Measurements from ENCODE around the gene USP24. TPM values are rescaled to one million over a fixed set of nuclear protein-coding genes. Genes with fewer than 3 reads are reported as not detected.

The USP24 gene
- polyA plus RNA-seq, 1 experiment: 8.4 TPM

DNA sequence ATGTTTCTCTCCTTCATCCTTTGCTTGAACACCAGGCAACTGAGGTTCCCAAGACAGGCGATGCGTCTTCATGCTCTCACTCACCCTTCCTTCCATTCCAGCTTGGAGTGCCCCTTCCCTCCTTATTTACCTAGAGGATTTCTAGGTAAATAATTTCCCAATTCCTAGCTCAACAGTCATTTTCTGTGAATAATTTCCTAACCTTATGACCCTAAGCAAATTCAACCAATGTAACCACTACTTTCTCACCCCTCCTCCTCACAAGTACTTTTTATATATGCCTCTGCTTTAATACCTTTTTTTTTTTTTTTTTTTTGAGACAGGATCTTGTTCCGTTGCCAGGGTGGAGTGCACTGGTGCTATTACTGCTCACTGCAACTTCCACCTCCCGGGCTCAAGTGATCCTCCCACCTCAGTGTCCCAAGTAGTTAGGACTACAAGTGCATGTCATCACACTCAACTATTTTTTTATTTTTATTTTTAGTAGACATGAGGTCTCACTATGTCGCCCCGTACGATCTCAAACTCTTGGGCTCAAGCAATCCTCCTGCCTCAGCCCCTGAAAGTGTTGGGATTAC lies 86.7 kb downstream of the USP24 start:
- Histone ChIP-seq H3K36me3 (ENCODE audit: control insufficient read depth, insufficient read depth, low read length) (peaks cover 12% of the 10 kb centered on the region), H3K27me3 (ENCODE audit: control insufficient read depth, insufficient read depth, low read length) (no peaks in the 10 kb centered on the region), H3K4me3 (ENCODE audit: low read depth, low read length) (no peak overlapping the region)
- ChIA-PET CTCF (interaction anchor here (3.0 kb wide), 1 partner anchor 148 kb away, joined by 14 read pairs; no protein-coding TSS in a partner anchor), POLR2A (no interaction called here)
- no peak for DNase-seq (ENCODE audit: low read depth)
- TF ChIP-seq, protein P1, sequence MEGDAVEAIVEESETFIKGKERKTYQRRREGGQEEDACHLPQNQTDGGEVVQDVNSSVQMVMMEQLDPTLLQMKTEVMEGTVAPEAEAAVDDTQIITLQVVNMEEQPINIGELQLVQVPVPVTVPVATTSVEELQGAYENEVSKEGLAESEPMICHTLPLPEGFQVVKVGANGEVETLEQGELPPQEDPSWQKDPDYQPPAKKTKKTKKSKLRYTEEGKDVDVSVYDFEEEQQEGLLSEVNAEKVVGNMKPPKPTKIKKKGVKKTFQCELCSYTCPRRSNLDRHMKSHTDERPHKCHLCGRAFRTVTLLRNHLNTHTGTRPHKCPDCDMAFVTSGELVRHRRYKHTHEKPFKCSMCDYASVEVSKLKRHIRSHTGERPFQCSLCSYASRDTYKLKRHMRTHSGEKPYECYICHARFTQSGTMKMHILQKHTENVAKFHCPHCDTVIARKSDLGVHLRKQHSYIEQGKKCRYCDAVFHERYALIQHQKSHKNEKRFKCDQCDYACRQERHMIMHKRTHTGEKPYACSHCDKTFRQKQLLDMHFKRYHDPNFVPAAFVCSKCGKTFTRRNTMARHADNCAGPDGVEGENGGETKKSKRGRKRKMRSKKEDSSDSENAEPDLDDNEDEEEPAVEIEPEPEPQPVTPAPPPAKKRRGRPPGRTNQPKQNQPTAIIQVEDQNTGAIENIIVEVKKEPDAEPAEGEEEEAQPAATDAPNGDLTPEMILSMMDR (IDR thresholded peaks at IDR 0.05; ENCODE audit: insufficient read depth, low read depth, low read length): no peak

DNA sequence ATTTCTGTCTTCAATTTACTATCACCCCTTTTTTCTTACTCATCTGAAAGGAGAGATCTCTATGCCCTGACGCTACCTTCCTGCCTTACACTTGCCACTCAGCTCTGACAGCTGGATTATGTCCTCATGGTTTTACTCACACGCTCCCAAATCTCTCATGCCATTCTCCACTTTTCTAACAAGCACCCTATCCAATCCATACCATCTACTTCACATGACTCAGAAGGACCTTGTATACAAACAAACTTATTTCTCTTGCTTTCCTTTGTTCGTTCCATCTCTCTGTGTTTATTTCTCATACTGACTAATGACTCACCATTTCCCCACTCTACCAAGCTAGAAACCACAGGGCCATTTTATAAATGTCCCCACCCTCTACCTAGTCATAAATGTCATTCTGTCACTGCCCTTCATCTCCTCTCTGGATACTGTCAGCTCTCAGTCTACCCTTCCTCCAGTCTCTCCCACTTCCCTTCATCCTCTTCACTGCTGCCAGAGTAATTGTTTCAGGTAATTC lies 87.3 kb downstream of the USP24 start:
- POLR2A ChIA-PET: no interaction called here
- Histone ChIP-seq H3K36me3 (ENCODE audit: control insufficient read depth, insufficient read depth, low read length) (peaks cover 13% of the 10 kb centered on the region), H3K27me3 (ENCODE audit: control insufficient read depth, insufficient read depth, low read length) (no peaks in the 10 kb centered on the region), H3K4me3 (ENCODE audit: low read depth, low read length) (no peak overlapping the region)
- TF ChIP-seq, protein P1 (IDR thresholded peaks at IDR 0.05; ENCODE audit: insufficient read depth, low read depth, low read length): no peak
- DNase-seq (ENCODE audit: low read depth): no peak
- CTCF ChIA-PET: no interaction called here

DNA sequence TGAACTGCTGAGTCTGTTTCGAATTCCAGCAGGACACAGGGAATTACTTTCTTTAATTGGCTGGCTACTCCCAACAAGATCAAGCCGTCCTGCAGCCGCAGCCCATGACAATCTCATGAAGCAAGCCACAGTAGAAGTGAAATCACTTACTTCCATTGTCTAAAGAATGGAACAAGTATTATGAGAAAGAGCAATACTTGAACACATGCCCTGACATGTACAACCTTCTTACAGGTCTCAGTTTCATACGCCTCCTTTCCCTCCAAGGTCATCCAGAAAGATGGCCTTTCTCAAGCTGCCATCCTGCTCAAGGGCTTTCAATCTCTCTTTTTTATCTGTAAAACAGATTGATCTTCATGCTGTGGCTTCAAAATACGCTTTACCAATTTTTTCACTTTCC lies 90.7 kb downstream of the USP24 start:
- TF ChIP-seq, protein P1 (IDR thresholded peaks at IDR 0.05; ENCODE audit: insufficient read depth, low read depth, low read length): no peak
- peaks cover 23% of the 10 kb centered on the region for H3K36me3 ChIP-seq (ENCODE audit: control insufficient read depth, insufficient read depth, low read length)
- H3K27me3 ChIP-seq (ENCODE audit: control insufficient read depth, insufficient read depth, low read length): no peaks in the 10 kb centered on the region
- CTCF ChIA-PET: no interaction called here
- no peak for DNase-seq (ENCODE audit: low read depth)
- POLR2A ChIA-PET: no interaction called here
- no peak overlapping the region for H3K4me3 ChIP-seq (ENCODE audit: low read depth, low read length)

DNA sequence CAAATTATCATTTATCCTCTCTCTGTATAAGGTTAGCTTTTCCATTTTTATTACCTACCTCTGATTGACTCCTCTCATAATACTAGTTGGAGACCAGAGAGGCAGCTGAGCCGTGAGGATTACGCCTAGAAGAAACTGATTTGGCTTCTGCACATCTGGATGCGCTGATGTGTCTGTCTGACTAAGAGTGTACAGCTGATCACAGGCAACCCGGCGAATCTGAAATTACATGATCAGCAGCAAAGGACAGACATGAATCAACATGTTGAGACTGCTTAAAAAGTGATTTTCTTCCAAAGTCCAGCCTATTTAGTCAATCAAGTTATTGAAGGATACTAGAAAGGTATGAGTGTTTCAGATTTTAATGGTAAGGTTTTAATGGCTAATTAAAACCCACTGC lies 94.6 kb downstream of the USP24 start:
- TF ChIP-seq, protein P1 (IDR thresholded peaks at IDR 0.05; ENCODE audit: insufficient read depth, low read depth, low read length): no peak
- Histone ChIP-seq H3K4me3 (ENCODE audit: low read depth, low read length) (no peak overlapping the region), H3K36me3 (ENCODE audit: control insufficient read depth, insufficient read depth, low read length) (peaks cover 17% of the 10 kb centered on the region), H3K27me3 (ENCODE audit: control insufficient read depth, insufficient read depth, low read length) (no peaks in the 10 kb centered on the region)
- ChIA-PET POLR2A (no interaction called here), CTCF (interaction anchor here (0.9 to 1.4 kb wide), 3 partner anchors 13 to 217 kb away, joined by 3 to 6 read pairs (median 3); no protein-coding TSS in a partner anchor)
- no peak for DNase-seq (ENCODE audit: low read depth)

DNA sequence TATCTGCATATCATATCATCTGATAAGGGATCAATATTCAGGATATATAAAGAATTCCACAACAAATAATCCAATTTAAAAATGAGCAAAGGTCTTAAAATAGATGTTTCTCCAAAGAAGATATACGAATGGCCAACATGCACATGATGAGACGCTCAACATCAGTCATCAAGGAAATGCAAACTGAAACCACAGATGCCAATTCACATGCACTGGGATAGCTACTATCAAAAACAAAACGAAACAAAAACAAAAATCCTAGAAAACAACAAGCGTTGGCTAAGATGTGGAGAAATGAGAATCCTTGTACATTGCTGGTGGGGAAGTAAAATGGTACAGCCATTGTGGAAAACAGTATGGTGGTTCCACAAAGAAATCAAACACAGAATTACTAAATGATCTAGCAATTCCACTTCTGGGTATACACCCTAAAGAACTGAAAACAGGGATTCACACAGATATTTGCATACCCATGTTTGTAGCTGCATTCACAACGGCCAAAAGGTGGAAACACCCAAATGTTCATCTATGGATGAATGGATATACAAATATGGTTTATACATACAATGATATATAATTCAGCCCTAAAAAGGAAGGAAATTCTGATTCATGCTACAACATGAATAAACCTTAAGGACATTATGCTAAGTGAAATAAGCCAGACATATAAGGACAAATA lies 96.4 kb downstream of the USP24 start:
- no peak for DNase-seq (ENCODE audit: low read depth)
- H3K4me3 ChIP-seq (ENCODE audit: low read depth, low read length): no peak overlapping the region
- ChIA-PET CTCF (interaction anchor here (0.6 kb wide), 1 partner anchor 1510 kb away, joined by 3 read pairs; no protein-coding TSS in a partner anchor), POLR2A (no interaction called here)
- no peaks in the 10 kb centered on the region for H3K27me3 ChIP-seq (ENCODE audit: control insufficient read depth, insufficient read depth, low read length)
- H3K36me3 ChIP-seq (ENCODE audit: control insufficient read depth, insufficient read depth, low read length): peaks cover 13% of the 10 kb centered on the region
- TF ChIP-seq, protein P1 (IDR thresholded peaks at IDR 0.05; ENCODE audit: insufficient read depth, low read depth, low read length): no peak
